Endothelial cell of hepatic sinusoid (primary cell): ENCODE results near the gene GOLGA8S.
"Not testable (repeated sequence)": the region's sequence is repeated elsewhere in the genome, so short reads cannot be mapped to it uniquely, and the experiment has no call there.

ENCODE experiments used
- in situ Hi-C: cut with HindIII; loops from 2 replicates; pipeline ENCODE4 v1.10.0; 2017; ENCODE audit warnings: low sequenced_read_pairs

The GOLGA8S gene

GRCh38 chr15:23354448-23354847 lies at the start of gene GOLGA8S:
Gene GOLGA8S, plus strand, starts transcription at chr15:23354748. Its CDS starts 62 bp downstream, at chr15:23354810.
- in situ Hi-C loops = not testable (repeated sequence)

- in situ Hi-C loops = not testable (repeated sequence)
These were observed 49.7 kb upstream of the GOLGA8S start for GRCh38 chr15:23304805-23305204.

- in situ Hi-C loops = not testable (repeated sequence)
These were observed 48.6 kb upstream of the GOLGA8S start for GRCh38 chr15:23305921-23306320.

GRCh38 chr15:23311233-23311632 lies 43.3 kb upstream of the GOLGA8S start:
- in situ Hi-C loops = not testable (repeated sequence)

GRCh38 chr15:23334096-23334495 lies 20.5 kb upstream of the GOLGA8S start, which contains the start of gene GOLGA6L26:
Gene GOLGA6L26, minus strand, starts transcription at chr15:23334196. Its CDS starts 61 bp downstream, at chr15:23334135.
- in situ Hi-C loops = not testable (repeated sequence)

GRCh38 chr15:23362622-23363021 lies 8.1 kb downstream of the GOLGA8S start:
- in situ Hi-C loops = not testable (repeated sequence)

GRCh38 chr15:23364261-23364660 lies 9.7 kb downstream of the GOLGA8S start:
- in situ Hi-C loops = not testable (repeated sequence)

- in situ Hi-C loops = no loop called here
These were observed 16.0 kb downstream of the GOLGA8S start for GRCh38 chr15:23370578-23370977.

GRCh38 chr15:23371134-23371533 lies 16.6 kb downstream of the GOLGA8S start:
- in situ Hi-C loops = not testable (repeated sequence)

GRCh38 chr15:23371868-23372267 lies 17.3 kb downstream of the GOLGA8S start:
- in situ Hi-C loops = not testable (repeated sequence)

- in situ Hi-C loops = no loop called here
These were observed 17.7 kb downstream of the GOLGA8S start for GRCh38 chr15:23372284-23372683.

- in situ Hi-C loops = not testable (repeated sequence)
These were observed 18.5 kb downstream of the GOLGA8S start for GRCh38 chr15:23372891-23373600.

- in situ Hi-C loops = not testable (repeated sequence)
These were observed 19.7 kb downstream of the GOLGA8S start for GRCh38 chr15:23374226-23374625.

GRCh38 chr15:23378946-23379345 lies 24.4 kb downstream of the GOLGA8S start:
- in situ Hi-C loops = not testable (repeated sequence)

- in situ Hi-C loops = not testable (repeated sequence)
These were observed 26.2 kb downstream of the GOLGA8S start for GRCh38 chr15:23380700-23381099.

GRCh38 chr15:23381192-23381591 lies 26.6 kb downstream of the GOLGA8S start:
- in situ Hi-C loops = not testable (repeated sequence)

- in situ Hi-C loops = no loop called here
These were observed 29.8 kb downstream of the GOLGA8S start for GRCh38 chr15:23384371-23384770.

GRCh38 chr15:23385886-23386430 lies 31.4 kb downstream of the GOLGA8S start:
- in situ Hi-C loops = no loop called here

- in situ Hi-C loops = no loop called here
These were observed 33.2 kb downstream of the GOLGA8S start for GRCh38 chr15:23387621-23388190.

- in situ Hi-C loops = no loop called here
These were observed 40.6 kb downstream of the GOLGA8S start for GRCh38 chr15:23395030-23395692.

- in situ Hi-C loops = no loop called here
These were observed 41.3 kb downstream of the GOLGA8S start for GRCh38 chr15:23395832-23396231.
